GM23248 (cell line): ENCODE data around the gene ELMO3.

Experiments
- EZH2 ChIP-seq: fragments of 200-600 bp; sonication (generic); IDR thresholded peaks from 2 replicates; pipeline ENCODE4 v1.6.1; 2018; ENCODE audit warnings: antibody characterized with exemption, mild to moderate bottlenecking; ENCODE audit not compliant: insufficient read depth, poor library complexity, severe bottlenecking
- EZH2phosphoT487 ChIP-seq: fragments of 200-600 bp; sonication (generic); IDR thresholded peaks from 2 replicates; pipeline ENCODE4 v1.6.1; 2018; ENCODE audit warnings: antibody characterized with exemption, moderate library complexity, mild to moderate bottlenecking, low read depth; ENCODE audit not compliant: insufficient read depth

GRCh38 chr16:67236563-67237395 is 37.8 kb downstream of the ELMO3 start:
- no peak for TF ChIP-seq EZH2
- TF ChIP-seq EZH2phosphoT487, result no peak
